ENCODE measurements around the gene SUN1.

The SUN1 gene

DNA sequence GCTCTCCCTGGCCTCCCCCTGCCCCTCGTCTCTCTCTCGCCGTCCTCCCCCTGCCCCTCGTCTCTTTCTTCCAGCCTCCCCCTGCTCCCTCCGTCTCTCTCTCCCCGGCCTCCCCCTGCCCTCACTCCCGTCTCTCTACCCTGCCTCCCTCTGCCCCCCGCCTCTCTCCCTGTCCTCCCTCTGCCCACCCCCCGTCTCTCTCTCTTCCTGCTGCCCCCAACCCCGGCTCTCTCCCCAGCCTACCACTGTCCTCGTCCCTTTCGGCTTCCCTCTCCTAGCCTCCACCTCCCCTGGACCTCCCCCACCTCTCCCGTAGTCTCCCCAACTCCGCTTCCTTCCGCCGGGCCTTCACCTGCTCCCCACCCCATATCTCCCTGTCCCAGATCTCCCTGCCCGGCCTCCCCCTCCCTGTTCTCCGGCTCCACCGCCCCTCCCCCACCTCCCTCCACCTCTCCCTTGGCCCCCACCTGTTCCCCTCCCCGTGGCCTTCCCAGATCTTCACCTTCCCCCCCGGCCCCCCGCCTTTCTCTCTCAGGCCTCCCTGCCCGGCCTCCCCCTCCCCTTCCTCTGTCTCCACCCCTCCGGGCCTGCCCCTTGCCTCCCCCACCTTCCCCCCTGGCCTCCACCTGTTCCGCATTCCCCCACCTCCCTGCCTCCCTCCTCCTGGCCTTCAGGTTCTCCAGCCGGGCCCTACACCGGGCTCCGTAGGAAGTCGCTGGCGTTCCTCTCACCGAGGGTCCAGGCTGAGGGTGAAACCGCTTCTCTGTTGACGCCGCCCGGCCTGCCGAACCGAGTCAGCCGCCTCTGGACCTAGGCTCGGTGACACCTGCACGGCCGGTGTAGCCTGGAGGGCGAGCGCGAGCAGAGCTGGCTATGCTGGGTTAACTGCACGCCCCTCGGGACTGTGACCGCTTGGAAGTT lies 45.3 kb downstream of the SUN1 start:
- no peak for TF ChIP-seq POLR2A (IDR thresholded peaks at IDR 0.05; ENCODE audit: low read depth, low read length)
- FAIRE-seq, result no peak
- DNase-seq (ENCODE audit: insufficient read length, low spot score), result no peak

DNA sequence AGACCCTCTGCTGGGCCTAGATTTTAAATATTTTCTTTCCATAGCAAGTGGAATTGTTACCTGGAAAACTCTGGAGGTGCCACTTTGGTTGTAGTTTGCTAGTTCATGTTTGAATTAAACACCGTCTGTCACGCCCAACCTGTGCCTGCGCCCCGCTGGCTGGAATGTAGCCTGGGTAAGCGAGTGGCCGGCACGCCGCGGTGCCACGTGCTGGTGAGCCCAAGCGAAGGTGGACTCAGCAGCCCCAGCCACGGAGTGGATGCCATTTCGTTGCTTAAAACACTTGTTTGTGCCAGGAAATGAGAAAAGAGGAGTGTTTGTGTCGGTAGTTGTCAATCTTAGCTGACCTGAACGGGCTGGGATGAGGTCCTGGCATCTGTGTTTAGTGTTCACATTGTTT lies 46.8 kb downstream of the SUN1 start:
- no peak for TF ChIP-seq POLR2A (IDR thresholded peaks at IDR 0.05; ENCODE audit: low read depth, low read length)
- DNase-seq (ENCODE audit: insufficient read length, low spot score) (no peak), FAIRE-seq (no peak)

GRCh38 chr7:879706-880105 lies 47.4 kb downstream of the SUN1 start:
- no peak for TF ChIP-seq POLR2A (IDR thresholded peaks at IDR 0.05; ENCODE audit: low read depth, low read length)
- FAIRE-seq (no peak), DNase-seq (ENCODE audit: insufficient read length, low spot score) (no peak)

- DNase-seq (ENCODE audit: insufficient read length, low spot score), result no peak
- no peak for FAIRE-seq
- no peak for TF ChIP-seq POLR2A (IDR thresholded peaks at IDR 0.05; ENCODE audit: low read depth, low read length)
These were observed 48.2 kb downstream of the SUN1 start for GRCh38 chr7:880450-880849.

DNA sequence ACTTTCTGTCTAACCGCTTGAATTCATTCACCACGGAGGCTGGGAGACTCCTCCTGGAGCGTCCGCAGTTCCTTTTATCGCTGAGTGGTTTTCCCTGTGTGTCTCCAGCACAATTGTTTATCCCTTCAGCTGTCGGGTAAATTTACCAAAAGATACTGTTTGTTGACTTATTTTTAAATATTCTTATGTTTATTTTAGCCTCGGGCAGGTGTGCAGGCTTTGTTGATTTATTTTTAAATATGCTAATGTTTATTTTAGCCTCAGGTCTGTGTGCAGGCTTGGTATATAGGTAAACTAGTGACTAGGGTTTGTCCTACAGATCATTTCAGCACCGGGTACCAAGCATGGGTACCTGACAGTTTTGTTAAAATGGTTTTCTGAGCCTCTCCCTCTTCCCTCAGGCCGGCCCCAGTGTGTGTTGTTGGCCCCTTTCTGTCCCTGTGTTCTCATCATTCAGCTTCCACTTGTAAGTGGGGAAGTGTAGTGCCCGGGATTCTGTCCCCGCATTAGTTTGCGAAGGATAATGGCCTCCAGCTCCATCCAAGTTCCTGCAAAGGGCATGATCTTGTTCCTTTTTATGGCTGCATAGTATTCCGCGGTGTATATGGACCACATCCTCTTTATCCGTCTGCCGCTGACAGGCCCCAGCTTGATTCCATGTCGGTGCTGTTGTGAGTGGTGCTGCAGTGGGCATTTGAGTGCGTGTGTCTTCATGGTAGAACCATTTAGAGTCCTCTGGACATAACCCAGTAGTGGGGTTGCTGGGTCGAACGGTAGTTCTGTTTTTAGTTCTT lies 49.4 kb downstream of the SUN1 start:
- TF ChIP-seq POLR2A (IDR thresholded peaks at IDR 0.05; ENCODE audit: low read depth, low read length), result no peak
- FAIRE-seq (no peak), DNase-seq (ENCODE audit: insufficient read length, low spot score) (no peak)

GRCh38 chr7:882336-883035 lies 50.2 kb downstream of the SUN1 start:
- TF ChIP-seq POLR2A (IDR thresholded peaks at IDR 0.05; ENCODE audit: low read depth, low read length), result no peak
- no peak for FAIRE-seq
- DNase-seq (ENCODE audit: insufficient read length, low spot score), result no peak

- DNase-seq (ENCODE audit: insufficient read length, low spot score), result no peak
- no peak for TF ChIP-seq POLR2A (IDR thresholded peaks at IDR 0.05; ENCODE audit: low read depth, low read length)
- no peak for FAIRE-seq
These were observed 51.1 kb downstream of the SUN1 start for GRCh38 chr7:883055-884021.

GRCh38 chr7:884191-885003 lies 52.1 kb downstream of the SUN1 start:
- DNase-seq (ENCODE audit: insufficient read length, low spot score) (no peak), FAIRE-seq (no peak)
- no peak for TF ChIP-seq POLR2A (IDR thresholded peaks at IDR 0.05; ENCODE audit: low read depth, low read length)

DNA sequence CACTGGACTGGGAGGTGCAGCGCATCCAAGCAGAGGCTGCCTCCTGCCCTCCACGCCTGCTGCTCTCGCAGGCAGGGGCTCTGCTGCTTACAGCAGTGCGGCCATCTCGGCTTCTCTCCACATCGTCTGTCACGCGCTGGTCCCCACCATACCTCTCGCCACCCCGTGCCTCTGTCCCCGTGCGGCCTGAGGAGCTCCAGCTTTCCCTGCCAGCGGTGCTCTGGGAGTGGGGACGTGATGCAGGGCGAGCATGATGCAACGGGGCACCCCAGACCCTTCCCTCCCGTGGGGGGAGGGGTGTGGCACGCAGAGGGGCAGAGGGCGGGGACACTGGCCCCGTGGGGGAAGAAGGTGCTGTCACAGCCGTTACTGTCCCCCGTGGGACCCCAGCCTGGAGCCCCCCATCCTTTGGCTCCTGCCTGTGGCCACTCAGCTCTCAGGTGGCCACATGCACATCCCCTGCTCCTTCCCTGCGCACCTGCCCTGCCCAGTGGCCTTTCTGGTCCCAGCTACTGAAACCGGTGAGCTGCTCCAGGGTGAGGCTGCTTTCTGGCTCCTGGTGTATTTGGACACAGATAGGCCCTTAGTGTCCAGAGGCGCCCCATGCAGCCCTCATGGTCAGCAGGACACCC lies 53.1 kb downstream of the SUN1 start:
- DNase-seq (ENCODE audit: insufficient read length, low spot score), result no peak
- no peak for FAIRE-seq
- TF ChIP-seq POLR2A (IDR thresholded peaks at IDR 0.05; ENCODE audit: low read depth, low read length), result no peak

DNA sequence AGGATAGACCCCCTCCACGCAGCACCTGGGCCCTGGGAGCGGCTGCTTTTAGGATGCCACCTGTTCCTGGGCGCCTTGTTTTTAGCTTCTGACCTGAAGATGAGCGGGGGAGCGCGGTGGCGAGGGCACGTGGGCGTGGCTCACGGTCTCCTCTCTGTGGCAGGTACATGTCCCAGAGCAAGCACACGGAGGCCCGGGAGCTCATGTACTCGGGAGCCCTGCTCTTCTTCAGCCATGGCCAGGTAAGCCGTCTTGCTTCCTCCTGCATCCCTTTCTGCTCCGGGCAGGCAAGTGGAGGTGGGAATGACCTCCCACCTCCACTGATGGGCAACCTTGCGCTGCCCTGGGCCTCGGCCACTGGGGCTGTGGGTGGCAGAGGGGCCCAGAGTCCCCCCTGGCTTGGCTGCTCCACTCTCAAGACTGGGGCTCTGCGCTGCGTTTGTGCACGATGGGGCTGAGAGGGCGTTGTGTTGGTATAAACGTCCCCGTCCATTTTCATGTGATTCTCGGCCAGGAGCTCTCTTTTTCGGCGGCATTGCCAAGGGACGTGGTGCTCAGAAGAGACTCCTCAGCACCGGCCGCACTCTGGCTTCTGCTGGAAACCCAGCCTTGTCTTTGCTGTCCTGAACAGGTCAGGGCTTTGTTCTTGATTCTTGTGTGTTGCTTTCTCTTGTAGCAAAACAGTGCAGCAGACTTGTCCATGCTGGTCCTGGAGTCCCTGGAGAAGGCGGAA lies 53.8 kb downstream of the SUN1 start:
- no peak for TF ChIP-seq POLR2A (IDR thresholded peaks at IDR 0.05; ENCODE audit: low read depth, low read length)
- FAIRE-seq, result no peak
- DNase-seq (ENCODE audit: insufficient read length, low spot score), result no peak

Measured in H54 (cell line).